HepG2 (cell line): ENCODE results near the gene SOX5. TPM values are rescaled to one million over a fixed set of nuclear protein-coding genes. Genes with fewer than 3 reads are reported as not detected.

Source experiments
- ATAC-seq: fragments of 200-7000 bp; cut with Tn5 transposase; 3 replicates; pipeline ENCODE4 v1.9.1; 2020; ENCODE audit warnings: mild to moderate bottlenecking, moderate library complexity
- BruUV-seq: library from RNA; stranded (reverse); fragments of 400-500 nt; replicated peaks from 2 replicates; lab custom pipeline; 2021; lab: Mats Ljungman, UMichigan
- CTCF ChIA-PET: fragments of 300-600 bp; formaldehyde crosslinking; extraction: SDS; loops from one replicate; lab custom pipeline; 2021; ENCODE audit warnings: low total read pairs, inconsistent platforms, low intra/inter-chr PET ratio; lab: Yijun Ruan, JAX
- POLR2A ChIA-PET: fragments of 350-600 bp; sonication (Branson Sonifier 250); formaldehyde crosslinking; loops from one replicate; lab custom pipeline; 2020; ENCODE audit warnings: antibody characterized with exemption, inconsistent platforms; lab: Yijun Ruan, JAX
- DNase-seq: peaks from one replicate; pipeline ENCODE4 v3.0.0-alpha.2; 2015; ENCODE audit warnings: low spot score
- FAIRE-seq: peaks from 3 replicates; lab custom pipeline; 2011; peaks lifted over from hg19 to GRCh38; lab: Jason Lieb, UNC
- H2AFZ ChIP-seq: one replicate; pipeline ENCODE4 v1.6.1; 2011; ENCODE audit warnings: low read length, inconsistent platforms
- H3K27ac ChIP-seq: fragments of 300-600 bp; 3 replicates; pipeline ENCODE4 v1.8.0; 2011; ENCODE audit warnings: mixed run types, mild to moderate bottlenecking, mixed read lengths, low read length, inconsistent platforms; ENCODE audit not compliant: insufficient read depth; ENCODE audit errors: extremely low read length
- H3K27me3 ChIP-seq, 2 experiments: fragments of 200-600 bp in 1 of 2; 2 replicates in 1 of 2; 3 replicates in 1 of 2; pipeline versions ENCODE4 v1.6.0 to v1.8.0; 2011; ENCODE audit warnings: low read length in 2 of 2, mild to moderate bottlenecking in 2 of 2, moderate library complexity in 2 of 2, inconsistent platforms in 1 of 2; ENCODE audit not compliant: insufficient read depth in 2 of 2, control insufficient read depth in 1 of 2
- H3K36me3 ChIP-seq, 2 experiments: fragments of 200-600 bp in 1 of 2; replicated peaks in 1 of 2; 2 replicates in 1 of 2; 3 replicates in 1 of 2; pipeline versions ENCODE4 v1.5.1 to v1.8.0; 2011; ENCODE audit warnings: low read length in 2 of 2, inconsistent platforms in 1 of 2; ENCODE audit not compliant: insufficient read depth in 2 of 2, control insufficient read depth in 1 of 2
- H3K4me1 ChIP-seq: 2 replicates; pipeline ENCODE4 v1.5.1; 2012; ENCODE audit warnings: low read length, inconsistent platforms; ENCODE audit not compliant: insufficient read depth
- H3K4me2 ChIP-seq: 2 replicates; pipeline ENCODE4 v1.6.0; 2011; ENCODE audit warnings: low read depth, low read length, inconsistent platforms
- H3K4me3 ChIP-seq, 3 experiments: fragments of 200-600 bp in 1 of 3; sonication (generic), shearing (Covaris generic) in 1 of 3; replicated peaks in 1 of 3; 2 replicates each; pipeline ENCODE4 v1.5.1; 2011 to 2016; ENCODE audit warnings: low read length in 3 of 3, inconsistent platforms in 2 of 3, low read depth in 2 of 3, mild to moderate bottlenecking in 2 of 3, control low read depth in 1 of 3, mixed read lengths in 1 of 3; ENCODE audit not compliant: insufficient read depth in 1 of 3
- H3K79me2 ChIP-seq: one replicate; pipeline ENCODE4 v1.6.1; 2011; ENCODE audit warnings: low read length, inconsistent platforms; ENCODE audit not compliant: insufficient read depth
- H3K9ac ChIP-seq: 2 replicates; pipeline ENCODE4 v1.6.0; 2011; ENCODE audit warnings: mild to moderate bottlenecking, low read depth, low read length, inconsistent platforms; ENCODE audit not compliant: insufficient read depth
- H3K9me3 ChIP-seq: 2 replicates; pipeline ENCODE4 v1.5.1; 2012; ENCODE audit warnings: mild to moderate bottlenecking, low read length
- H4K20me1 ChIP-seq: 2 replicates; pipeline ENCODE4 v1.6.0; 2011; ENCODE audit warnings: inconsistent platforms, mild to moderate bottlenecking, low read length, moderate library complexity; ENCODE audit not compliant: insufficient read depth
- GATAD2A ChIP-seq: IDR thresholded peaks from 2 replicates; pipeline ENCODE4 v1.6.1; 2016
- RBM22 ChIP-seq: fragments of 200-400 bp; formaldehyde crosslinking; optimal IDR thresholded peaks from 2 replicates; pipeline ENCODE3; 2017; ENCODE audit warnings: mild to moderate bottlenecking, low read length, moderate library complexity
- ZFP41 ChIP-seq: sonication (generic); formaldehyde crosslinking; IDR thresholded peaks from 2 replicates; pipeline ENCODE4 v1.4.0; 2020; ENCODE audit warnings: mild to moderate bottlenecking, missing genetic modification reagents, borderline replicate concordance
- ZNF276 ChIP-seq: sonication (generic); formaldehyde crosslinking; IDR thresholded peaks from 2 replicates; pipeline ENCODE4 v1.4.0; 2020; ENCODE audit warnings: mild to moderate bottlenecking, low read depth, missing genetic modification reagents
- ZNF501 ChIP-seq: sonication (generic); formaldehyde crosslinking; IDR thresholded peaks from 2 replicates; pipeline ENCODE4 v1.5.1; 2020; ENCODE audit warnings: mild to moderate bottlenecking, moderate library complexity, missing genetic modification reagents
- WGBS: methylation state at CpG from one replicate; pipeline ENCODE4 v1.1.6; 2017; ENCODE audit warnings: low lambda C conversion rate; 5-methylcytosine and 5-hydroxymethylcytosine counted together
- in situ Hi-C: cut with HindIII; loops from 2 replicates; pipeline ENCODE4 v1.10.0; 2017; ENCODE audit warnings: low pct_unique_long_range_greater_than_20kb; ENCODE audit not compliant: extremely low pct_ligation_motif_present
- intact Hi-C: fragments of 100-400 bp; cut with micrococcal nuclease; formaldehyde crosslinking; loops from one replicate; pipeline ENCODE4 v1.10.0; 2022; ENCODE audit not compliant: unreplicated experiment
- polyA plus RNA-seq, 8 experiments: library from polyadenylated mRNA; depleted of rRNA in 3 of 8; stranded (reverse) in 7 of 8; unstranded in 1 of 8; fragments of >200 nt; fragmentation: Illumina TruSeq in 4 of 8; extraction: Trizol in 4 of 8; gene quantifications; 2 replicates each; pipeline versions ENCODE4 v1.2.1 to v1.2.3, GENCODE V29; 2011 to 2016; ENCODE audit warnings: low read depth in 4 of 8, missing spikeins in 1 of 8, mixed read lengths in 1 of 8; ENCODE audit not compliant: insufficient read depth in 1 of 8
- total RNA-seq, 5 experiments: library from RNA; depleted of rRNA; stranded (reverse); fragments of >200 nt; fragmentation: Illumina TruSeq; extraction: Trizol; gene quantifications; 2 replicates each; pipeline ENCODE4 v1.2.3, GENCODE V29; 2016; ENCODE audit warnings: low read depth in 1 of 5

SOX5 gene
- total and polyA plus RNA-seq, 2 of the 13 experiments (the other 11 are each of a cell fraction or from before 2014, with no cell fraction given) = 18.5 to 76.4 TPM

GRCh38 chr12:23927907-23928306 lies 21.6 kb downstream of the SOX5 start:
- no peak for DNase-seq
- Histone ChIP-seq H3K27me3 (no peaks in the 10 kb centered on the region; a peak in 1 of 5 replicates), H4K20me1 (no peaks in the 10 kb centered on the region; the same call in 1 of the 2 replicates), H3K4me2 (no peak overlapping the region), H3K4me3 (no peak overlapping the region), H3K9ac (no peak overlapping the region), H3K4me1 (peaks cover 23% of the 10 kb centered on the region), H3K36me3 (no peaks in the 10 kb centered on the region), H3K79me2 (peaks cover 99% of the 10 kb centered on the region), H2AFZ (no peak overlapping the region), H3K9me3 (peaks cover 6% of the 10 kb centered on the region; the same call in 1 of the 2 replicates), H3K27ac (no peak overlapping the region)
- ATAC-seq = no peak
- CTCF ChIA-PET = no interaction called here
- FAIRE-seq = no peak
- intact Hi-C loops (no loop called here), in situ Hi-C loops (no loop called here)
- POLR2A ChIA-PET = no interaction called here
- BruUV-seq = no TSS peak
- TF ChIP-seq ZFP41 (CRISPR knock-in tag) (no peak), RBM22 (peak; percentile 81)
- 97% methylated on average over 3 of the region's 3 CpGs for WGBS

- no peak overlapping the region for H3K9ac ChIP-seq
- no peak for ATAC-seq
- ChIA-PET CTCF (no interaction called here), POLR2A (no interaction called here)
- no peaks in the 10 kb centered on the region for H3K9me3 ChIP-seq
- BruUV-seq = no TSS peak
- H4K20me1 ChIP-seq = no peaks in the 10 kb centered on the region; the same call in 1 of the 2 replicates
- intact Hi-C loops = no loop called here
- H3K4me2 ChIP-seq = no peak overlapping the region
- no peaks in the 10 kb centered on the region; a peak in 1 of 5 replicates for H3K36me3 ChIP-seq
- 0 out of 2 replicates have a peak, but pooled peaks cover 9% of the 10 kb centered on the region for H3K4me1 ChIP-seq
- H3K79me2 ChIP-seq = peaks cover 90% of the 10 kb centered on the region
- H3K4me3 ChIP-seq = no peak overlapping the region
- H3K27ac ChIP-seq = no peak overlapping the region
- no peak overlapping the region for H2AFZ ChIP-seq
- TF ChIP-seq ZNF501 (CRISPR knock-in tag) = no peak
- TF ChIP-seq GATAD2A (CRISPR knock-in tag) = no peak
- TF ChIP-seq ZNF276 (CRISPR knock-in tag) = no peak
- WGBS = 89% methylated on average over 5 of the region's 5 CpGs
- no peak for FAIRE-seq
- no peaks in the 10 kb centered on the region; a peak in 1 of 5 replicates for H3K27me3 ChIP-seq
- in situ Hi-C loops = no loop called here
- DNase-seq = no peak
Observed at GRCh38 chr12:23921099-23921856, 28.2 kb downstream of the SOX5 start.
